COLO829 (cell line): Measurements from ENCODE around the gene DDIAS.
"Not testable (repeated sequence)": the region's sequence is repeated elsewhere in the genome, so short reads cannot be mapped to it uniquely, and the experiment has no call there.

Experiments
- DNase-seq: peaks from one replicate; pipeline ENCODE4 v3.0.0; 2012; ENCODE audit warnings: low spot score

Gene DDIAS

GRCh38 chr11:82890936-82891335 lies 10.6 kb upstream of the DDIAS start:
- DNase-seq = no peak

- no peak for DNase-seq
Measured at GRCh38 chr11:82892611-82893169, 8.8 kb upstream of the DDIAS start.

GRCh38 chr11:82895437-82896091 lies 6.0 kb upstream of the DDIAS start:
- no peak for DNase-seq

- no peak for DNase-seq
Measured at GRCh38 chr11:82896183-82896582, 5.4 kb upstream of the DDIAS start.

DNA sequence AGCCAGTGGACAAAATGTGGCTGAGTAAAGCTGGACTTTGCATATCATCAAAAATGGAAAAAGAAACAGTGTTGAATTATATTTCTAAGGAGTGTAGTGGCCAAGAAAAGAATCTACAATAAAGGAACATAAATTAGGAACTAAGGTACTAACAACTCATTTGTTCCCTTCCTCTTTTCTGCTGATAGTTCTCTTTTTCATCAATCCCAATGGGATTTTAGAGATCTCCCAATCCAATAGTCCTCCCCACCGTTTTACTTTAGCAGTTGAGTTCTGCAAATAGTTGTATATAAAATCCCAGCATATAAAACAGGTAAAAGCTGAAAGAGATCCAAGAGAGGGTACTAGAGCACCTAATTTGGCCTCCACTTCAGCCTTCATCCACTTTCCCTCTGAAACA lies 3.3 kb upstream of the DDIAS start:
- no peak for DNase-seq

GRCh38 chr11:82899186-82899820 lies 2.2 kb upstream of the DDIAS start:
- no peak for DNase-seq

GRCh38 chr11:82899957-82900276 lies 1.6 kb upstream of the DDIAS start:
- DNase-seq = no peak

- DNase-seq = peak; percentile 94
Measured at GRCh38 chr11:82900277-82901164, 1.0 kb upstream of the DDIAS start, which contains the start of gene PRCP. PRCP (minus strand) TSS chr11:82900430; CDS start chr11:82900402, 28 bp downstream.

- DNase-seq = no peak
Measured at GRCh38 chr11:82901922-82902485, 468 bp downstream of the DDIAS start.

GRCh38 chr11:82902880-82903279 lies 1.3 kb downstream of the DDIAS start:
- no peak for DNase-seq

GRCh38 chr11:82903843-82904586 lies 2.5 kb downstream of the DDIAS start:
- DNase-seq = no peak

DNA sequence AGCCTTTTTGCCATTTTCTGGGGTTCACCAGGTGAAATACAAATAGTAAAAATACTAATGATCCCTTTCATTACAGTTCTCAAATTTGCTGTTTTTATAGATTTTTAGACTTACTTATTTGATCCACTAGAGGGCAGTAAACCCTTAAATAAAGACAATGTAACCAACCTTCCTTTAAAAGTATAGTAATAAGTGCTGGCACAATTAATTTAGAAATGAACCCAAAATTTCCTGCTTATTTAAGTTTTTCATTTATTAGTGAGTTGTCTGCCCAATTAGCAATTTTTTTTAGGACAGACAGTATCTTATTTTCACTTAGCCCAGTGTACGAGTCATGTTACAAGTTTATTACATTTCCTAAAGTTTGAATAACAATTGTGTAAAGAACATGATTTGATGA lies 4.7 kb downstream of the DDIAS start:
- DNase-seq = no peak

DNA sequence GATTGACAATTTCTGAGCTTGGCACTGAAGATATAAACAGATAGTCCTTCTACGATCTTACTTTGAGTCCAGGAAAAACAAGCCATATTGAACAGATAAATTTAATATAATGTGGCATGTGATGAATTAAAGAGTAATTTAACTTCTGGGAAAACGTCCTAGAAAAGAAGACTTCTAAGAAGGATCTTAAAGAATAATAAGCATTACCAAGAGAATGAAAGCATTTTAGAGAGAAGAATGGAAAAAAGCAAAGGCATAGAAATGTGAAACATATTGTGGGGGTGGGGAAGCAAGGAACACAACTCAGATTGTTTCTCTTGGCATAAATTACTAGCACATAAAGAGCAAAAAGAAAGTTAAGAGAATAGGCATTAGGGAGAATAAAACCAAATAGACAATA lies 5.4 kb downstream of the DDIAS start:
- no peak for DNase-seq

DNA sequence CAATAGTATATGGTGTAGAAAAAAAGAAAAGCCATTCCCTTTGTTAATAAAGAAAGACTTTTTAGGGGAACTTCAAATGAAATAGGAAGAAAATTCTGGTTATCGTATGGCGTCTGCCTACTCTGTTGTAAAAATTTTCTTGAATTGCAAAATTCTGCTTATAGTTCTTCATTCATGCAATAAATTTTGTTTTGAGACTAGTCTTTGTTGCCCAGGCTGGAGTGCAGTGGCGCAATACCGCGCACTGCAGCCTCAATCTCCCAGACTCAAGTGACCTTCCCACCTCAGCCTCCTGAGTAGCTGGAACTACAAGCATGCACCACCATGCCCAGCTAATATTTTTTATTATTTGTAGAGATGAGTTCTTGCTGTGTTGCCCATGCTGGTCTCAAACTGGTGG lies 5.8 kb downstream of the DDIAS start:
- DNase-seq = no peak

DNA sequence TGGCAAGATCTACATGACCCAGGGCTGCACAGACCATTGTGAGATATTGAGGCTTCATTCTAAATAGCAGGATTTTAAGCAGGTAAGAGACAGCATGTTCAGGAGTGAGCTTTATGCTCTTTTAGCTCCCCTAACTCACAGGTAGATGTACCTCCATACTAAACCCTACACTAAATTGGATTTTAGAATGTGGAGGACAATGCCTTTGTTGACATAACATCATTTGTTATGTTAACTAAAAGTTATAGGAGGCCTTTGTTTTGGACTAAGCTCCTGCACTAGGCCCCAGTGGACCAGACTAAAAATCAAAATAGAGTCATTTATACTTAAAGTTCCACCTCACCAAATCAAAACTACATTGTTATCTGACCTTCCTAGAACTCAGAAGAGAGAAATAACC lies 6.8 kb downstream of the DDIAS start:
- no peak for DNase-seq

- no peak for DNase-seq
Measured at GRCh38 chr11:82909015-82909640, 7.6 kb downstream of the DDIAS start.

- DNase-seq = not testable (repeated sequence)
Measured at GRCh38 chr11:82919786-82920185, 18.2 kb downstream of the DDIAS start.

- DNase-seq = not testable (repeated sequence)
Measured at GRCh38 chr11:82920227-82920626, 18.7 kb downstream of the DDIAS start.

GRCh38 chr11:82922396-82923173 lies 21.0 kb downstream of the DDIAS start:
- not testable (repeated sequence) for DNase-seq

DNA sequence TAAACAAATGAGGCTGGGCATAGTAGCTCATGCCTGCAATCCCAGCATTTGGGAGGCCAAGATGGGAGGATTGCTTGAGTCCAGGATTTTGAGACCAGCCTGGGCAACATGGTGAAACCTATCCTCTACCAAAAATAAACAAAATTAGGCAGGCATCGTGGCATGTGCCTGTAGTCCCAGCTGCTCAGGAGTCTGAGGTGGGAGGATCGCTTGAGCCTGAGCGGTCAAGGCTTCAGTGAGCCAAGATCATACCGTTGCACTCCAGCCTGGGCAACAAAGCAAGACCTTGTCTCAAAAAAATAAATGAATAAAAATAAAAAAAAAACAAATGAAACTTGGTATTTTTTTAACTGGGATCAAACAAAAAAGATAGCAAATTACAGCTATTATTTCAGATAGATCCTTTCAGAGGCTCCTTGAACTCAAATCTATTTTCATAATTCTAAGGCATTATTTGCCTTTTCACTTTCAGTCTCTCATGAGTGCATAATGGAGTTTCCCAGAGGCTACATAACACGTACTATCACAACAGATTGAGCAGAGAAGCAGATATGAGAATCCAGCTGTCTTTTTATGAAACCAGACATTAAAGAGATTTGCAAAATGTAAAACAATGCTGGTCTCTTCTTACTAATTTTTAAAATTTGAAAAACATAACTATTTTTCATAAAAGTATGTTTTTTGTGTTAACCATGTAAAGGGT lies 23.1 kb downstream of the DDIAS start:
- DNase-seq = no peak
